Endothelial cell of umbilical vein (primary cell): ENCODE measurements around the gene RALGPS1. TPM values are rescaled to one million over a fixed set of nuclear protein-coding genes. Genes with fewer than 3 reads are reported as not detected.

Experiments
- BruUV-seq: library from RNA; stranded (reverse); fragments of 400-500 nt; replicated peaks from 2 replicates; lab custom pipeline; 2021; lab: Mats Ljungman, UMichigan
- CTCF ChIA-PET: fragments of 300-600, 350-600 bp; sonication (Branson Sonifier 250); formaldehyde crosslinking; loops from one replicate; lab custom pipeline; 2021; ENCODE audit warnings: antibody characterized with exemption, inconsistent platforms; lab: Charles Lee
- POLR2A ChIA-PET: fragments of 300-600, 350-600 bp; sonication (Branson Sonifier 250); formaldehyde crosslinking; loops from one replicate; lab custom pipeline; 2021; ENCODE audit warnings: antibody characterized with exemption, inconsistent platforms; lab: Charles Lee
- DNase-seq: peaks from one replicate; pipeline ENCODE4 v3.0.0-alpha.2; 2011; ENCODE audit warnings: low read depth, low spot score
- FAIRE-seq: peaks from 2 replicates; lab custom pipeline; 2011; peaks lifted over from hg19 to GRCh38; lab: Jason Lieb, UNC
- H2AFZ ChIP-seq: 2 replicates; pipeline ENCODE4 v1.6.0; 2012; ENCODE audit warnings: low read depth, low read length, control low read depth, inconsistent platforms
- H3K27ac ChIP-seq: 2 replicates; pipeline ENCODE4 v1.5.1; 2011; ENCODE audit warnings: low read depth, mild to moderate bottlenecking, control low read depth, low read length, moderate library complexity; ENCODE audit not compliant: insufficient read depth
- H3K27me3 ChIP-seq, 2 experiments: 2 replicates each; pipeline versions ENCODE4 v1.6.0 to v1.6.1; 2011; ENCODE audit warnings: low read length in 2 of 2, mixed read lengths in 1 of 2; ENCODE audit not compliant: control insufficient read depth in 2 of 2, insufficient read depth in 2 of 2
- H3K36me3 ChIP-seq, 2 experiments: 2 replicates in 1 of 2; 3 replicates in 1 of 2; pipeline ENCODE4 v1.5.1; 2011; ENCODE audit warnings: low read length in 2 of 2, mild to moderate bottlenecking in 1 of 2, moderate library complexity in 1 of 2; ENCODE audit not compliant: control insufficient read depth in 2 of 2, insufficient read depth in 2 of 2; ENCODE audit errors: extremely low read depth in 1 of 2
- H3K4me1 ChIP-seq: 3 replicates; pipeline ENCODE4 v1.5.1; 2011; ENCODE audit warnings: mild to moderate bottlenecking, low read length; ENCODE audit not compliant: control insufficient read depth, insufficient read depth; ENCODE audit errors: extremely low read depth
- H3K4me2 ChIP-seq: 2 replicates; pipeline ENCODE4 v1.6.1; 2011; ENCODE audit warnings: low read length, control low read depth, mixed read lengths; ENCODE audit not compliant: insufficient read depth
- H3K4me3 ChIP-seq, 3 experiments: fragments of 200-600 bp in 1 of 3; sonication (generic), shearing (Covaris generic) in 1 of 3; replicated peaks in 1 of 3; 2 replicates each; pipeline ENCODE4 v1.5.1; 2011 to 2016; ENCODE audit warnings: control low read depth in 3 of 3, low read length in 3 of 3, mild to moderate bottlenecking in 2 of 3, inconsistent platforms in 1 of 3, low read depth in 1 of 3, moderate library complexity in 1 of 3; ENCODE audit not compliant: insufficient read depth in 1 of 3
- H3K79me2 ChIP-seq: 2 replicates; pipeline ENCODE4 v1.6.0; 2012; ENCODE audit warnings: low read length, inconsistent platforms; ENCODE audit not compliant: control insufficient read depth, insufficient read depth
- H3K9ac ChIP-seq: replicated peaks from 2 replicates; pipeline ENCODE3; 2011; ENCODE audit warnings: low read length, control low read depth; ENCODE audit not compliant: insufficient read depth; ENCODE audit errors: extremely low read depth
- H3K9me1 ChIP-seq: replicated peaks from 3 replicates; pipeline ENCODE4 v1.6.0; 2011; ENCODE audit warnings: mild to moderate bottlenecking, low read length; ENCODE audit not compliant: control insufficient read depth, insufficient read depth; ENCODE audit errors: extremely low read depth
- H3K9me3 ChIP-seq: replicated peaks from 2 replicates; pipeline ENCODE4 v1.5.1; 2012; ENCODE audit warnings: low read length, inconsistent platforms; ENCODE audit not compliant: control insufficient read depth, insufficient read depth
- H4K20me1 ChIP-seq: replicated peaks from 2 replicates; pipeline ENCODE3; 2011; ENCODE audit warnings: mild to moderate bottlenecking, low read length; ENCODE audit not compliant: control insufficient read depth, insufficient read depth; ENCODE audit errors: extremely low read depth
- MYC ChIP-seq: IDR thresholded peaks from one replicate; pipeline ENCODE4 v1.6.1; 2011; ENCODE audit warnings: mild to moderate bottlenecking, low read depth, low read length
- POLR2A ChIP-seq: IDR thresholded peaks from 2 replicates; pipeline ENCODE4 v1.6.1; 2012; ENCODE audit warnings: low read depth, mild to moderate bottlenecking, control low read depth, low read length
- dilution Hi-C: fragments of 300-500 bp; cut with MboI; formaldehyde crosslinking; loops from one replicate; pipeline ENCODE4 v1.15.0; 2019; ENCODE audit warnings: low sequenced_read_pairs; ENCODE audit not compliant: extremely low pct_ligation_motif_present
- intact Hi-C: fragments of 100-400 bp; cut with micrococcal nuclease; formaldehyde crosslinking; loops from one replicate; pipeline ENCODE4 v1.10.0; 2022
- polyA plus RNA-seq, 4 experiments: library from polyadenylated mRNA; depleted of rRNA in 3 of 4; stranded (reverse) in 3 of 4; unstranded in 1 of 4; fragments of >200 nt; gene quantifications; 2 replicates each; pipeline versions ENCODE4 v1.2.1 to v1.2.3, GENCODE V29; 2011 to 2012; ENCODE audit warnings: missing spikeins in 1 of 4
- total RNA-seq: library from RNA; stranded (reverse); gene quantifications from 2 replicates; pipeline ENCODE4 v1.2.3, GENCODE V29; 2021
- TF ChIP-seq, protein P1 (sequence below): IDR thresholded peaks from 2 replicates; pipeline ENCODE4 v1.6.1; 2011; ENCODE audit not compliant: insufficient read depth, insufficient read length

Gene RALGPS1
- total and polyA plus RNA-seq, 2 donors (not counting 3 experiments of a cell fraction or from before 2014, with no cell fraction given): 3.8 to 5.5 TPM

DNA sequence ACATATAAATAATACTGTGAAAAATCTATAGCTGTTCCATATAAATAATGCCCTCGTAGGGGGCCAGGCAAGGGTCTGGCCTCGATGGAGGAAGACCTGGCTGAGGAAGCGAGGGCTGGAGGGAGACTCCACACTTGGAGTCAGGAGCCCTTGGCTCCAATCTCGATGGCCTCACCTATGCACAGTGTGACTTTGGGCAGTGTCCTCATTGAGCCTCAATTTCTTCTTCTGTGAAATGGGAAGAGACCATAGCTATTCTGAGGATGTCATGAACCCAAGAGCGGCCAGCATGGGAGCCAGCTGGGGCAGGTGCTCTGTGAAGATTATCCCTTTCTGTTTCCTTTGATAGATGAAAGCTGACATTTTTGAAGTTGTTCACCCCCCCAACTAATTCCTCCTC lies 183.1 kb downstream of the RALGPS1 start:
- POLR2A ChIA-PET: no interaction called here
- no peak overlapping the region for H3K9ac ChIP-seq
- H3K4me2 ChIP-seq: no peak overlapping the region
- no peak overlapping the region for H2AFZ ChIP-seq
- no peaks in the 10 kb centered on the region for H3K27me3 ChIP-seq
- no TSS peak for BruUV-seq
- intact Hi-C loops (no loop called here), dilution Hi-C loops (no loop called here)
- no peak overlapping the region for H3K27ac ChIP-seq
- H3K9me1 ChIP-seq: no peaks in the 10 kb centered on the region
- H3K4me3 ChIP-seq: no peak overlapping the region
- no peak for FAIRE-seq
- H3K4me1 ChIP-seq: no peaks in the 10 kb centered on the region
- no peak for DNase-seq
- CTCF ChIA-PET: interaction anchor here (2.5 kb wide), 1 partner anchor 25 kb away, joined by 7 read pairs; the partner anchor contains the start of gene ANGPTL2
- H3K36me3 ChIP-seq: no peaks in the 10 kb centered on the region
- H4K20me1 ChIP-seq: no peaks in the 10 kb centered on the region
- TF ChIP-seq, protein P1, sequence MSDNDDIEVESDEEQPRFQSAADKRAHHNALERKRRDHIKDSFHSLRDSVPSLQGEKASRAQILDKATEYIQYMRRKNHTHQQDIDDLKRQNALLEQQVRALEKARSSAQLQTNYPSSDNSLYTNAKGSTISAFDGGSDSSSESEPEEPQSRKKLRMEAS: no peak
- no peak for TF ChIP-seq MYC
- no peaks in the 10 kb centered on the region for H3K79me2 ChIP-seq
- no peaks in the 10 kb centered on the region for H3K9me3 ChIP-seq

DNA sequence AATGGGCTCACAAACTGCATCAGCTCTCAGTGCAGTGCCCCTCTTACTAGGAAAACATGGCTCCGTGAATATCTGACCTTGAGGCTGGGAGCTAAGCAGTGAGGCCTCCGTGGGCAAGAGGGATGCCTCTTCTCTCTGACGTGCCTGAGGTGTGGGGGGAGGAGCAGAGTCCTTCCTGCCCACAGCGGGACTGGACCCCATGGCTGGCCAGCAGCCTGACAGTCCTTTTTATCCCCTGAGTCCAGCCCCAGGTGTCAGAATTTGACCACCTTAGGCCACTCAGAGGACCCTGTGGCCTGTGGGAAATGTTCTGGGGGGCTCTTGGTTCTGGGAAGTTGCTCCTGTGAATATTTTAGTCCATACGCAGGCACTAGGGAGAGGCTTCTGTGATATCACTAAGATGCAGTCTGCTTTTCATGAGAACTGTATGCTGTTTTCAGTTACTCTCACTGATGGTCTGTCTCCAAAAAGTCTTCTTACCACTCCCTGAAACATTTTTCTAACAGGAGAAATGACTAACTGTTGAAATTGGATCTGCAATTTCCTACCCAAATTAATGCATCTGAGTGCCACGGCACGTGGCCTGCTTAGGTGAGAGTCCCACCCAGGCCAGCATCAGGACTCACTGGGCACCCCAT lies 184.5 kb downstream of the RALGPS1 start:
- POLR2A ChIA-PET: no interaction called here
- no peaks in the 10 kb centered on the region for H3K36me3 ChIP-seq
- H3K4me2 ChIP-seq: no peak overlapping the region
- no peaks in the 10 kb centered on the region for H3K4me1 ChIP-seq
- H3K9me3 ChIP-seq: no peaks in the 10 kb centered on the region
- FAIRE-seq (no peak), DNase-seq (no peak)
- H3K27ac ChIP-seq: no peak overlapping the region
- no peaks in the 10 kb centered on the region for H4K20me1 ChIP-seq
- TF ChIP-seq POLR2A: no peak
- CTCF ChIA-PET: no interaction called here
- no peaks in the 10 kb centered on the region for H3K27me3 ChIP-seq
- no peaks in the 10 kb centered on the region for H3K79me2 ChIP-seq
- intact Hi-C loops: no loop called here
- no peak overlapping the region for H2AFZ ChIP-seq
- no peaks in the 10 kb centered on the region for H3K9me1 ChIP-seq
- no peak overlapping the region for H3K4me3 ChIP-seq
- dilution Hi-C loops: no loop called here
- no TSS peak for BruUV-seq
- no peak overlapping the region for H3K9ac ChIP-seq
